ENCODE data around the gene TCF7L1.

DNA sequence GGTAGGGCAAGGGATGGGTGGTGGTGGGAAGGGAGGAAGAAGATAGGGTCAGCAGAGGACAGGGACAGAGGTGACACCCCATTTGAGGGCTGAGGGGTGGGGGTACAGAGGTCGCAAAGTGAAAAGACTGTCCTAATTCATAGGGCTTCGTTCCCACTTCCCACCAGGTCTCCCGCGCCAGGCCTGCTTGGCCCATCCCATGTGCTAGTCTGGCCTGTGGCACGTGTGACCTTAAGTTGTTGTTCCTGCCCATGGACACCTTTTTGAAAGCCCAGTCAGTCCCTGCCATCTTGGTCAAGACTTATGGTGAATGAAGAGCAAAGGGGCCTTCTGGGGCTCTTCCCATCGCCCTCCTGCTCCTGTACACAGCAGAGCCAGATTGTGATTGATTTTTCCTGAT, 148.4 kb downstream of the TCF7L1 start:
- TF ChIP-seq, protein P1, sequence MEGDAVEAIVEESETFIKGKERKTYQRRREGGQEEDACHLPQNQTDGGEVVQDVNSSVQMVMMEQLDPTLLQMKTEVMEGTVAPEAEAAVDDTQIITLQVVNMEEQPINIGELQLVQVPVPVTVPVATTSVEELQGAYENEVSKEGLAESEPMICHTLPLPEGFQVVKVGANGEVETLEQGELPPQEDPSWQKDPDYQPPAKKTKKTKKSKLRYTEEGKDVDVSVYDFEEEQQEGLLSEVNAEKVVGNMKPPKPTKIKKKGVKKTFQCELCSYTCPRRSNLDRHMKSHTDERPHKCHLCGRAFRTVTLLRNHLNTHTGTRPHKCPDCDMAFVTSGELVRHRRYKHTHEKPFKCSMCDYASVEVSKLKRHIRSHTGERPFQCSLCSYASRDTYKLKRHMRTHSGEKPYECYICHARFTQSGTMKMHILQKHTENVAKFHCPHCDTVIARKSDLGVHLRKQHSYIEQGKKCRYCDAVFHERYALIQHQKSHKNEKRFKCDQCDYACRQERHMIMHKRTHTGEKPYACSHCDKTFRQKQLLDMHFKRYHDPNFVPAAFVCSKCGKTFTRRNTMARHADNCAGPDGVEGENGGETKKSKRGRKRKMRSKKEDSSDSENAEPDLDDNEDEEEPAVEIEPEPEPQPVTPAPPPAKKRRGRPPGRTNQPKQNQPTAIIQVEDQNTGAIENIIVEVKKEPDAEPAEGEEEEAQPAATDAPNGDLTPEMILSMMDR (conservative IDR thresholded peaks at IDR 0.05) = no peak
- TF ChIP-seq EZH2 (IDR thresholded peaks at IDR 0.05; ENCODE audit: low read depth) = no peak
